A673 (cell line): ENCODE measurements around the gene MYH10. TPM values are rescaled to one million over a fixed set of nuclear protein-coding genes. Genes with fewer than 3 reads are reported as not detected.

Experiments
- BruUV-seq: library from RNA; stranded (reverse); fragments of 400-500 nt; replicated peaks from 2 replicates; lab custom pipeline; 2021; lab: Mats Ljungman, UMichigan
- CTCF ChIA-PET: fragments of 300-600 bp; sonication (Branson Sonifier 250); formaldehyde crosslinking; loops from one replicate; lab custom pipeline; 2022; ENCODE audit warnings: antibody characterized with exemption; lab: Charles Lee
- POLR2A ChIA-PET: fragments of 300-600 bp; sonication (Branson Sonifier 250); formaldehyde crosslinking; loops from one replicate; lab custom pipeline; 2022; ENCODE audit warnings: antibody characterized with exemption; ENCODE audit not compliant: low non-redundant PET; lab: Charles Lee
- DNase-seq: peaks from one replicate; pipeline ENCODE4 v3.0.0-alpha.2; 2015; ENCODE audit warnings: low spot score
- H3K27ac ChIP-seq: fragments of 200-600 bp; sonication (generic); 2 replicates; pipeline ENCODE4 v1.5.1; 2016; ENCODE audit warnings: mixed run types, low read depth, mild to moderate bottlenecking, mixed read lengths, antibody characterized with exemption, low read length; ENCODE audit not compliant: poor library complexity, severe bottlenecking
- H3K27me3 ChIP-seq: fragments of 200-600 bp; sonication (generic); replicated peaks from 2 replicates; pipeline ENCODE4 v1.6.1; 2017; ENCODE audit warnings: mixed run types, low read depth, mild to moderate bottlenecking, mixed read lengths, antibody characterized with exemption, low read length; ENCODE audit not compliant: insufficient read depth, poor library complexity
- H3K36me3 ChIP-seq: fragments of 200-600 bp; sonication (generic); 2 replicates; pipeline ENCODE4 v1.6.1; 2016; ENCODE audit warnings: mixed run types, mild to moderate bottlenecking, mixed read lengths, antibody characterized with exemption, low read length; ENCODE audit not compliant: insufficient read depth, poor library complexity, severe bottlenecking
- H3K4me1 ChIP-seq: fragments of 200-600 bp; sonication (generic); 2 replicates; pipeline ENCODE4 v1.6.1; 2017; ENCODE audit warnings: mixed run types, mild to moderate bottlenecking, mixed read lengths, antibody characterized with exemption, low read length; ENCODE audit not compliant: insufficient read depth, poor library complexity, severe bottlenecking
- H3K4me3 ChIP-seq: fragments of 200-600 bp; sonication (generic); 2 replicates; pipeline ENCODE4 v1.5.1; 2016; ENCODE audit warnings: low read depth, mixed run types, mild to moderate bottlenecking, mixed read lengths, low read length; ENCODE audit not compliant: poor library complexity, severe bottlenecking
- H3K9me3 ChIP-seq: fragments of 200-600 bp; sonication (generic); 2 replicates; pipeline ENCODE4 v1.6.1; 2016; ENCODE audit warnings: mixed run types, low read depth, mild to moderate bottlenecking, mixed read lengths, antibody characterized with exemption, low read length; ENCODE audit not compliant: poor library complexity, severe bottlenecking
- CTCF ChIP-seq: fragments of 300-800, 200-600 bp; sonication (generic); conservative IDR thresholded peaks from 2 replicates; pipeline ENCODE4 v1.5.1; 2017; ENCODE audit warnings: low read depth, mild to moderate bottlenecking, antibody characterized with exemption, low read length, moderate library complexity, mixed read lengths
- EZH2 ChIP-seq: fragments of 200-600 bp; sonication (generic); IDR thresholded peaks from 2 replicates; pipeline ENCODE4 v1.6.1; 2017; ENCODE audit warnings: borderline replicate concordance, low read depth, mild to moderate bottlenecking, mixed read lengths, antibody characterized with exemption, low read length; ENCODE audit not compliant: poor library complexity, severe bottlenecking
- intact Hi-C: fragments of 100-400 bp; cut with micrococcal nuclease; formaldehyde crosslinking; loops from one replicate; pipeline ENCODE4 v1.10.0; 2022; ENCODE audit not compliant: unreplicated experiment
- total RNA-seq: library from RNA; stranded (reverse); gene quantifications from 2 replicates; pipeline ENCODE4 v1.2.3, GENCODE V29; 2021

Gene MYH10
- total RNA-seq, 1 experiment from 2014 or later, result 129 TPM

DNA sequence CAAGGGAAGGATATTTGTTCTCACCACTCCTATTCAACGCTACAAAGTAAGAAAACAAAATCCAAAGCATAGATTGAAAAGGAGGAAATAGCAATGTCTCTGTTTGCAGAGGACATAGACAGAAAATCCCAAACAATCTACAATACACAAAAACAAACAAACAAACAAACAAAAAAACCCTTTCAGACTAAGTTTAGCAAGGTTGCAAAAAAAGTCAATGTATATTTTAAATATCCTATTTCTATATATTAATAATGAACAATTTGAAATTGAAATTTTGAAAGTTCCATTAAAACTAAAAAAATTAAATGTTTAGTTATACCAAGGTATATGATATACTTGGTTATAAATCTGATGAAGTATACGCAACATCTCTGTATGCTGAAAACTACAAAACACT, 37.2 kb downstream of the MYH10 start:
- Histone ChIP-seq H3K36me3 (no peaks in the 10 kb centered on the region), H3K4me1 (no peaks in the 10 kb centered on the region), H3K27ac (no peak overlapping the region), H3K27me3 (no peaks in the 10 kb centered on the region), H3K4me3 (no peak overlapping the region), H3K9me3 (no peaks in the 10 kb centered on the region)
- ChIA-PET POLR2A (no interaction called here), CTCF (no interaction called here)
- no peak for DNase-seq
- intact Hi-C loops, result no loop called here
- TF ChIP-seq EZH2 (no peak), CTCF (no peak)
- BruUV-seq, result no TSS peak

DNA sequence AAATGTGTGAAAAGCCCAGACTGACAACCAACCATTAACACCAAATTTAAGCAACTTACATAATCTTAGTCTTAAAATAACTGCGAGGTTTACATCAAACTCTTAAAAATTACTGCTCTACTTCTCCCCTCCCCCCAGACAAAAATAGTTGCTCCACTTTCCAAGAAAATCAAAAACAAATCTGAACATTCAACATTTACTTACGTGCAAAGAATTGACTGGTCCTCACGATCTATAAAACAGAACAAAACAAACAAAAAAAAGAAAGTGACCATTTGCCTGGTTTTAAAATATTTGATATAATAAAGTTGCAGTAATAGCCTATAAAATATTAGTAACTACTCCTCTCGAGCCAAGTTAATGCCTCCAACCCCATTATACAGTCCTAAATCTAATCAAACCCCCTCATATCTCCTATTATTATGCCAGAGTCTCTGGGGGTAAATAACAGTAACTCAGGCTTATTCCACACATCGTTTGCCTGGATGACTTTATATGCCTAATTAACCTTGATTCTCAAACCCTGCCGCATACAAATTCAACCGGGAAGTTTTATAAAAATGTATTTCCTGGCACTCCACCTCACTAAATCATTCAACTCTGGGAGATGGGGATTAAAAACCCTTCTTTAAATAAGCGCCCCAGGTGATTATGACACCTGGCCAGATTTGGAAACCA, 41.5 kb downstream of the MYH10 start:
- no peak for DNase-seq
- ChIA-PET CTCF (no interaction called here), POLR2A (no interaction called here)
- H3K9me3 ChIP-seq, result no peaks in the 10 kb centered on the region
- H3K4me1 ChIP-seq, result no peaks in the 10 kb centered on the region
- BruUV-seq, result no TSS peak
- intact Hi-C loops, result no loop called here
- H3K27ac ChIP-seq, result no peak overlapping the region
- no peaks in the 10 kb centered on the region for H3K27me3 ChIP-seq
- TF ChIP-seq EZH2 (no peak), CTCF (no peak)
- H3K36me3 ChIP-seq, result no peaks in the 10 kb centered on the region
- no peak overlapping the region for H3K4me3 ChIP-seq

DNA sequence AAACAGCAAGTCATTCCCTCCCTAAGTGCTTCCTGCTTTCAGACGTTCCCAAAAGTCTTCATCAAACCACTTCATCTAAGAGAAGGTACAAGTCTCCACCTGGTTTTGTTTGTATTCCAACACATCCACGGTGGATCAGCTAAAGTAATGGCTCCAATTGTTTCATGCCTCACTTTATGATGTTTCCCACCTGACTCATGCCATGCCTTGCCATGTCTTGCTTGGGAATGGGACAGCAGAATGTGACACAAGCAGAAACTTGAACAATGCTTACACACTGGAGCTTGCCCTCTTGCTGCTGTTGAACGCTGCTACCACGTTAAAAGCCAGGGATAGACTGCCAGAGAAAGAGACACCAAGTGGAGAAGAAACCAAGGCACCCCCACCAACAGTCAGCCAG, 43.8 kb downstream of the MYH10 start:
- TF ChIP-seq EZH2, result no peak
- no peak for TF ChIP-seq CTCF
- no peaks in the 10 kb centered on the region for H3K9me3 ChIP-seq
- intact Hi-C loops, result no loop called here
- BruUV-seq, result no TSS peak
- no peak for DNase-seq
- no peaks in the 10 kb centered on the region for H3K27me3 ChIP-seq
- no peak overlapping the region for H3K4me3 ChIP-seq
- no peaks in the 10 kb centered on the region for H3K4me1 ChIP-seq
- H3K27ac ChIP-seq, result no peak overlapping the region
- ChIA-PET POLR2A (no interaction called here), CTCF (no interaction called here)
- H3K36me3 ChIP-seq, result no peaks in the 10 kb centered on the region
